Kidney epithelial cell (primary cell): Measurements from ENCODE around the gene ERLEC1. TPM values are rescaled to one million over a fixed set of nuclear protein-coding genes. Genes with fewer than 3 reads are reported as not detected.

Source experiments
- DNase-seq: peaks from one replicate; pipeline ENCODE4 v3.0.0-alpha.2; 2010; ENCODE audit warnings: low read depth
- H3K27me3 ChIP-seq: 2 replicates; pipeline ENCODE4 v1.6.0; 2011; ENCODE audit warnings: low read length; ENCODE audit not compliant: control insufficient read depth, insufficient read depth
- H3K36me3 ChIP-seq: 2 replicates; pipeline ENCODE4 v1.5.1; 2011; ENCODE audit warnings: low read length; ENCODE audit not compliant: control insufficient read depth, insufficient read depth
- H3K4me3 ChIP-seq: 2 replicates; pipeline ENCODE4 v1.5.1; 2011; ENCODE audit warnings: low read depth, mild to moderate bottlenecking, control low read depth, low read length
- total RNA-seq: library from RNA; depleted of rRNA; stranded (reverse); fragments of >200 nt; gene quantifications from 2 replicates; pipeline ENCODE4 v1.2.3, GENCODE V29; 2015
- TF ChIP-seq, protein P1 (sequence below): IDR thresholded peaks from 2 replicates; pipeline ENCODE4 v1.5.1; 2011; ENCODE audit warnings: mild to moderate bottlenecking, moderate library complexity, low read length, control low read depth, inconsistent platforms; ENCODE audit not compliant: insufficient read depth, poor library complexity, severe bottlenecking

ERLEC1 gene
- total RNA-seq, 1 donor from 2014 or later, result 51.9 TPM

DNA sequence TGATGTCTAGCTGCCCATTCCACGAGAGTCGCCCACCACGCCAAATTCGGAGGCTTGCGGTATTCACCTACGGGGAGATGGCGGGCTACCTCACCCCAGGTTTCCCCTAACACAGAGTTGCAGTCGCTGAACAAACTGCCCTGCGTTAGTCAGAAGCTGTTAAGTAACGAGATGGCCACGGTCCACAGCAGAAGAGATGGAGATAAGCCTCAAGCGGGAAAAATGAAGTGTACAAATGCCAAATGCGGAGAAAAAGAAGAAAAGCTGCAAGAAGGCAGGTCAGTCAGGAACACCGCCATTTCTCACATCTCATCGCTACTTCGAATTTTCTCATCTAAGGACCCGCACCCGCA lies 516 bp upstream of the ERLEC1 start:
- no peaks in the 10 kb centered on the region for H3K36me3 ChIP-seq
- H3K4me3 ChIP-seq, result peak overlapping the region; percentile 71
- TF ChIP-seq, protein P1, sequence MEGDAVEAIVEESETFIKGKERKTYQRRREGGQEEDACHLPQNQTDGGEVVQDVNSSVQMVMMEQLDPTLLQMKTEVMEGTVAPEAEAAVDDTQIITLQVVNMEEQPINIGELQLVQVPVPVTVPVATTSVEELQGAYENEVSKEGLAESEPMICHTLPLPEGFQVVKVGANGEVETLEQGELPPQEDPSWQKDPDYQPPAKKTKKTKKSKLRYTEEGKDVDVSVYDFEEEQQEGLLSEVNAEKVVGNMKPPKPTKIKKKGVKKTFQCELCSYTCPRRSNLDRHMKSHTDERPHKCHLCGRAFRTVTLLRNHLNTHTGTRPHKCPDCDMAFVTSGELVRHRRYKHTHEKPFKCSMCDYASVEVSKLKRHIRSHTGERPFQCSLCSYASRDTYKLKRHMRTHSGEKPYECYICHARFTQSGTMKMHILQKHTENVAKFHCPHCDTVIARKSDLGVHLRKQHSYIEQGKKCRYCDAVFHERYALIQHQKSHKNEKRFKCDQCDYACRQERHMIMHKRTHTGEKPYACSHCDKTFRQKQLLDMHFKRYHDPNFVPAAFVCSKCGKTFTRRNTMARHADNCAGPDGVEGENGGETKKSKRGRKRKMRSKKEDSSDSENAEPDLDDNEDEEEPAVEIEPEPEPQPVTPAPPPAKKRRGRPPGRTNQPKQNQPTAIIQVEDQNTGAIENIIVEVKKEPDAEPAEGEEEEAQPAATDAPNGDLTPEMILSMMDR, result no peak
- H3K27me3 ChIP-seq, result no peaks in the 10 kb centered on the region
- DNase-seq, result no peak

DNA sequence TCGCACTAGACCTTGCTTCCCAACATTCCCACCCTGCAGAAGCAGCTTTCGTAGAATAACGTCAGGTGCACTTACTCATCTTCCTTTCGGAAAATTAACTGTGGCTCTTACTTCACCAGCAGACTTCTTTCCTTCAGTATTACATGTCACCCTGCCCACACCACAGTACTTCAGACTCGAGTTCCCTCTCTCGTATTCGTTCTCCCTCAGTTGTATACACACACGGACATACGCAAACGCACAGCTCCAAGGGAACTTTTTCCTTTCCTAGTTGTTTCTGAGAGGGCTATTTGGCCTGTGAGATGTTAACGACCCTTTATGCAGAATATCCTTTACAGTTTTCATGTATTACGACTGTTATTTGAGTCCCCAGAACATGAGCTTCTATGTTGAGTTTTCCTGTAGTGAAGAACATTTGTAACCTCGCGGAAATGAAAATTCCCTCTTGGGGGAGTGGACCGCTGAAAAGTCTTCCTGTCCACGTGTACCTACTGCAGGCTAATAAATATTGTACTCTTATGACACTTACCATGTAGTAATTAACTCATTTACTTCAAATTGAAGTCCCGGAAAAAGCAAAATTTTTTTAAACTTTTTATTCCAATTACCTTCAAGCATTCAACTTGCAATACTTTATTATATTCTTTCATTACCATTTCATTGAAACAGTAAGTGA lies 908 bp downstream of the ERLEC1 start:
- TF ChIP-seq, protein P1, result no peak
- H3K4me3 ChIP-seq, result peak overlapping the region; percentile 71
- DNase-seq, result no peak
- H3K36me3 ChIP-seq, result no peaks in the 10 kb centered on the region
- no peaks in the 10 kb centered on the region for H3K27me3 ChIP-seq

DNA sequence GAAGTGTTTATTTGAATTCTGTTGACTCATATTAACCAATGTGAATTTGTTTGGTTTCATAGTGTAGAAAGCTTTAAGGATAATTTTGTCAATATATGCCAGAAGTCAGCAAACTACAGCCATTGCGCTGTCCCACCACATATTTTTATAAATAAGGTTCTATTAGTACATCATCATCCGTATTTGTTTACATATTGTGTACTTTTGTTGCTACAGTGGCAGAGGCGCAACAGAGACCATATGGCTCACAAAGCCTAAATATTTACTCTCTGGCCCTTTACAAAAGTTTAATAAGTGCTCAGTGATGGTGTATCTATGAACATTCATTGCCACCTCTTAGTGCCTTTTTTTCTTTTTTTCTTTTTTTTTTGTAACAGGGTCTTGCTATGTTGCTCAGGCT lies 6.4 kb downstream of the ERLEC1 start:
- H3K27me3 ChIP-seq, result no peaks in the 10 kb centered on the region
- H3K36me3 ChIP-seq, result no peaks in the 10 kb centered on the region
- no peak for DNase-seq
- no peak overlapping the region for H3K4me3 ChIP-seq
- TF ChIP-seq, protein P1, result no peak

DNA sequence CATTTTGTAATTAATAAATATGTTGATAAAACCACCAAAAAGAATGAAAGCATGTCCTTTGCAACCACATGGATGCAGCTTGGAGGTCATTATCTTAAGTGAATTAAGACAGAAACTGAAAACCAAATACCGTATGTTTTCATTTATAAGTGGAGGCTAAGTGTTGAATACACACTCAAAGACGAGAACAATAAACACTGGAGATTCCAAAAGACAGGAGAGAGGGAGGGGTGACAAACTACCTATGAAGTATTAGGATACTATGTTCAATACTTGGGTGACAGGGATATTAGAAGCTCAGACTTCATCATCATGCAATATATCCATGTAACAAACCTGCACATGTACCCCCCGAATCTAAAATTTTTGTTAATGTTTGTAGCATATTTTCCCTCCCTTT lies 7.0 kb downstream of the ERLEC1 start:
- TF ChIP-seq, protein P1, result no peak
- H3K4me3 ChIP-seq, result no peak overlapping the region
- no peaks in the 10 kb centered on the region for H3K36me3 ChIP-seq
- no peak for DNase-seq
- H3K27me3 ChIP-seq, result no peaks in the 10 kb centered on the region

DNA sequence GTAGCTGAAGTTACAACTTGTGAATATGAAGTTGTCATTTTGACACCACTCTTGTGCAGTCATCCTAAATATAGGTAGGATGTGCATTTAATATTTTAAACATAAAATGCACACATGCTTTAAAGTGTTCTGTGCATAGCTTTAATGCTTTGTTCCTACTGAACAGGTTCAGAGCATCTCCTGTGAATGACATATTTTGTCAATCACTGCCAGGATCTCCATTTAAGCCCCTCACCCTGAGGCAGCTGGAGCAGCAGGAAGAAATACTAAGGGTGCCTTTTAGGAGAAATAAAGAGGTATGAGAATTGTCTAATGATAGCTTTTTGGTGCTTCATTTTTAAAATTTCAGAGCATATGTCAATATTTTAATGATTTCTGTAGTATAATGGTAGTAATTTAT lies 14.7 kb downstream of the ERLEC1 start:
- H3K36me3 ChIP-seq, result no peaks in the 10 kb centered on the region
- no peak for DNase-seq
- H3K4me3 ChIP-seq, result no peak overlapping the region
- H3K27me3 ChIP-seq, result no peaks in the 10 kb centered on the region
- TF ChIP-seq, protein P1, result no peak

DNA sequence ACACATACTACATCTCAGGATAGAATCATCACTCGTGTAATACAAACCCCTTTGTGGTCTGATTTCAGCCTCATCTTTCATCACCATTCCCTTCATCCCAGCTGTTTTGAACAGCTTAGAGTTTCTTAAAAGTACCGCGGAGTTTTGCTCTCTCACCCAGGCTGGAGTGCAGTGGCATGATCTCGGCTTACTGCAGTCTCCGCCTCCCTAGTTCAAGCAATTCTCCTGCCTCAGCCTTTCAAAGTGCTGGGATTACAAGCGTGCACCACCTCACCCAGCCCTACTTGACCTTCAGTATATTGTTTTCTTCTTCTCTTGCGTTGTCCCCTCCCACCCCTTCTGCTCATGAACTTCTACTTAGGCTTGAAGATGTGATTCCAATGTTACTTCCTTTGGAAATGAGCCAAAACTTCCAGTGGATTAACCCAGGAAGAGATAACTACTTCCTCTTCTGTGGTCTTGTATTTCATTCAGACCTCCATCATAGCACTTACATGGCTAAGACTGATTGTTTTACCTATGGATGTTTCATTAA lies 15.8 kb downstream of the ERLEC1 start:
- Histone ChIP-seq H3K27me3 (no peaks in the 10 kb centered on the region), H3K36me3 (no peaks in the 10 kb centered on the region), H3K4me3 (no peak overlapping the region)
- DNase-seq, result no peak
- TF ChIP-seq, protein P1, result no peak
